Hepatocyte (in vitro differentiated cells): ENCODE data around the gene PRPH. TPM values are rescaled to one million over a fixed set of nuclear protein-coding genes. Genes with fewer than 3 reads are reported as not detected.
"Not testable (repeated sequence)": the region's sequence is repeated elsewhere in the genome, so short reads cannot be mapped to it uniquely, and the experiment has no call there.

Source experiments
- DNase-seq: peaks from one replicate; pipeline ENCODE4 v3.0.0-alpha.2; 2016; ENCODE audit warnings: low spot score
- H2AFZ ChIP-seq: fragments of 200-600 bp; sonication (generic); 2 replicates; pipeline ENCODE4 v1.6.0; 2016; ENCODE audit warnings: antibody characterized with exemption, mild to moderate bottlenecking
- H3K27ac ChIP-seq: fragments of 200-600 bp; sonication (generic); 2 replicates; pipeline ENCODE4 v1.5.1; 2016; ENCODE audit warnings: mild to moderate bottlenecking
- H3K27me3 ChIP-seq: fragments of 200-600 bp; sonication (generic); 2 replicates; pipeline ENCODE4 v1.6.1; 2016
- H3K36me3 ChIP-seq: fragments of 200-600 bp; sonication (generic); replicated peaks from 2 replicates; pipeline ENCODE4 v1.5.1; 2016; ENCODE audit warnings: low read depth; ENCODE audit not compliant: insufficient read depth
- H3K4me1 ChIP-seq: fragments of 200-600 bp; sonication (generic); 2 replicates; pipeline ENCODE4 v1.5.1; 2016; ENCODE audit warnings: mild to moderate bottlenecking, moderate library complexity; ENCODE audit not compliant: insufficient read depth
- H3K4me2 ChIP-seq: fragments of 200-600 bp; sonication (generic); 2 replicates; pipeline ENCODE4 v1.6.0; 2016
- H3K4me3 ChIP-seq: fragments of 200-600 bp; sonication (generic); 2 replicates; pipeline ENCODE4 v1.5.1; 2016; ENCODE audit warnings: mild to moderate bottlenecking
- H3K79me2 ChIP-seq: fragments of 200-600 bp; sonication (generic); 2 replicates; pipeline ENCODE4 v1.6.0; 2017; ENCODE audit warnings: mild to moderate bottlenecking
- H3K9me2 ChIP-seq: fragments of 200-600 bp; sonication (generic); replicated peaks from 2 replicates; pipeline ENCODE4 v1.6.0; 2017; ENCODE audit warnings: mild to moderate bottlenecking; ENCODE audit not compliant: insufficient read depth
- H3K9me3 ChIP-seq: fragments of 200-600 bp; sonication (generic); 2 replicates; pipeline ENCODE4 v1.5.1; 2016; ENCODE audit warnings: low read depth, mild to moderate bottlenecking
- H4K20me1 ChIP-seq: fragments of 200-600 bp; sonication (generic); 2 replicates; pipeline ENCODE4 v1.6.0; 2016; ENCODE audit warnings: mild to moderate bottlenecking; ENCODE audit not compliant: insufficient read depth, poor library complexity, severe bottlenecking
- CTCF ChIP-seq: fragments of 200-600 bp; sonication (generic); IDR thresholded peaks from 2 replicates; pipeline ENCODE4 v1.5.1; 2016; ENCODE audit warnings: antibody characterized with exemption, mild to moderate bottlenecking; ENCODE audit not compliant: poor library complexity
- EZH2 ChIP-seq: fragments of 200-600 bp; sonication (generic); IDR thresholded peaks from 2 replicates; pipeline ENCODE4 v1.6.1; 2016; ENCODE audit warnings: antibody characterized with exemption, mild to moderate bottlenecking, borderline replicate concordance
- EZH2phosphoT487 ChIP-seq: fragments of 200-600 bp; sonication (generic); IDR thresholded peaks from one replicate; pipeline ENCODE4 v1.6.1; 2018; ENCODE audit warnings: antibody characterized with exemption, mild to moderate bottlenecking, low read depth, moderate library complexity; ENCODE audit not compliant: unreplicated experiment, severe bottlenecking
- WGBS: methylation state at CpG from one replicate; pipeline ENCODE4 v1.1.6; 2016; ENCODE audit warnings: low lambda C conversion rate; ENCODE audit errors: missing lambda C conversion rate; 5-methylcytosine and 5-hydroxymethylcytosine counted together
- polyA plus RNA-seq: library from polyadenylated mRNA; unstranded; fragments of >200 nt; fragmentation: Nextera tagmentation; extraction: Ambion mirVana; gene quantifications from 2 replicates; pipeline ENCODE4 v1.2.1, GENCODE V29; 2016
- total RNA-seq: library from RNA; depleted of rRNA; stranded (reverse); fragments of >200 nt; gene quantifications from 2 replicates; pipeline ENCODE4 v1.2.3, GENCODE V29; 2014

PRPH gene
- total and polyA plus RNA-seq, 2 experiments from 2014 or later = 0.70 to 1.7 TPM

- Histone ChIP-seq H2AFZ (peak overlapping the region; percentile 71), H3K4me3 (peak overlapping the region; percentile 40), H3K79me2 (peaks cover 46% of the 10 kb centered on the region), H3K4me2 (peak overlapping the region; percentile 80), H3K27ac (peak overlapping the region; percentile 99), H4K20me1 (peaks cover 27% of the 10 kb centered on the region), H3K36me3 (no peaks in the 10 kb centered on the region), H3K4me1 (peaks cover 16% of the 10 kb centered on the region), H3K9me3 (no peaks in the 10 kb centered on the region), H3K27me3 (no peaks in the 10 kb centered on the region), H3K9me2 (no peaks in the 10 kb centered on the region)
- TF ChIP-seq CTCF = no peak
- no peak for TF ChIP-seq EZH2
- no peak for TF ChIP-seq EZH2phosphoT487
- WGBS = 0% methylated on average over 7 of the region's 35 CpGs
- DNase-seq = peak; percentile 80
These were observed 30.5 kb upstream of the PRPH start for GRCh38 chr12:49264466-49264872.

GRCh38 chr12:49264873-49265792 is 29.8 kb upstream of the PRPH start, which contains the start of gene TUBA1C:
Gene TUBA1C, plus strand, starts transcription at chr12:49265082. Its CDS starts 100 bp downstream, at chr12:49265182.
- H3K36me3 ChIP-seq = no peaks in the 10 kb centered on the region
- TF ChIP-seq CTCF (no peak), EZH2 (no peak), EZH2phosphoT487 (no peak)
- peaks cover 46% of the 10 kb centered on the region for H3K79me2 ChIP-seq
- peak within 1 kb of the TSS; percentile 77 for H3K4me3 ChIP-seq
- no peaks in the 10 kb centered on the region for H3K27me3 ChIP-seq
- H3K4me2 ChIP-seq = peak within 1 kb of the TSS; percentile 80
- peak within 1 kb of the TSS; percentile 71 for H2AFZ ChIP-seq
- H3K4me1 ChIP-seq = peaks cover 16% of the 10 kb centered on the region
- H3K9me3 ChIP-seq = no peaks in the 10 kb centered on the region
- peak within 1 kb of the TSS; percentile 99 for H3K27ac ChIP-seq
- DNase-seq = peak; percentile 97
- WGBS = 1% methylated on average over 56 of the region's 61 CpGs
- peaks cover 27% of the 10 kb centered on the region for H4K20me1 ChIP-seq
- no peaks in the 10 kb centered on the region for H3K9me2 ChIP-seq

GRCh38 chr12:49269191-49269590 is 25.8 kb upstream of the PRPH start:
- H3K9me2 ChIP-seq, DNase-seq, H3K27me3 ChIP-seq, H2AFZ ChIP-seq, H3K9me3 ChIP-seq, H3K36me3 ChIP-seq, H3K4me3 ChIP-seq: not testable (repeated sequence)
- H3K4me2 ChIP-seq = peak overlapping the region; percentile 39
- H3K79me2 ChIP-seq = peaks cover 38% of the 10 kb centered on the region
- peaks cover 12% of the 10 kb centered on the region for H3K4me1 ChIP-seq
- 91% methylated on average over 6 of the region's 6 CpGs for WGBS
- H3K27ac ChIP-seq = peak overlapping the region; percentile 99
- peaks cover 31% of the 10 kb centered on the region for H4K20me1 ChIP-seq
